GM12801 (cell line): Measurements from ENCODE around the gene SLC22A17.

Source experiments
- CTCF ChIP-seq: IDR thresholded peaks from one replicate; pipeline ENCODE4 v1.5.1; 2011; ENCODE audit warnings: control low read depth; ENCODE audit not compliant: insufficient read length; ENCODE audit errors: extremely low read depth

SLC22A17 gene

GRCh38 chr14:23373041-23373440, 20.4 kb upstream of the SLC22A17 start:
- TF ChIP-seq CTCF: no peak

- TF ChIP-seq CTCF: no peak
Measured at GRCh38 chr14:23372509-23372908, 19.8 kb upstream of the SLC22A17 start, which contains the start of gene IL25. Gene IL25 (plus strand): TSS chr14:23372809.

GRCh38 chr14:23371865-23372264, 19.2 kb upstream of the SLC22A17 start:
- TF ChIP-seq CTCF: no peak

- TF ChIP-seq CTCF: no peak
Measured at GRCh38 chr14:23370221-23370620, 17.5 kb upstream of the SLC22A17 start.

GRCh38 chr14:23366426-23366921, 13.8 kb upstream of the SLC22A17 start:
- no peak for TF ChIP-seq CTCF

- TF ChIP-seq CTCF: no peak
Measured at GRCh38 chr14:23365732-23366425, 13.2 kb upstream of the SLC22A17 start.

- no peak for TF ChIP-seq CTCF
Measured at GRCh38 chr14:23365036-23365731, 12.5 kb upstream of the SLC22A17 start, which contains the start of gene EFS. Gene EFS (minus strand): TSS chr14:23365172. CDS start chr14:23365025, 147 bp downstream.
